ENCODE measurements around the gene ASCC1.

The ASCC1 gene

GRCh38 chr10:72069751-72070526 lies 146.1 kb downstream of the ASCC1 start:
- 86 to 91% methylated on average over 7 of the region's 7 CpGs for WGBS, 2 experiments (ENCODE audit: insufficient coverage in 2 of 2)
- Histone ChIP-seq H3K4me3 (ENCODE audit: extremely low read depth, insufficient read depth, low read length, poor library complexity, severe bottlenecking) (no peak overlapping the region), H3K27ac (ENCODE audit: low read depth, low read length, severe bottlenecking) (no peak overlapping the region), H3K36me3 (ENCODE audit: control insufficient read depth, insufficient read depth, low read length) (no peaks in the 10 kb centered on the region), H3K9me3 (ENCODE audit: control insufficient read depth, low read length) (no peaks in the 10 kb centered on the region), H3K4me1 (ENCODE audit: control insufficient read depth, insufficient read depth, low read length, poor library complexity, severe bottlenecking) (no peaks in the 10 kb centered on the region)

- H3K27ac ChIP-seq (ENCODE audit: low read depth, low read length, severe bottlenecking): no peak overlapping the region
- no peaks in the 10 kb centered on the region for H3K9me3 ChIP-seq (ENCODE audit: control insufficient read depth, low read length)
- H3K4me3 ChIP-seq (ENCODE audit: extremely low read depth, insufficient read depth, low read length, poor library complexity, severe bottlenecking): no peak overlapping the region
- H3K36me3 ChIP-seq (ENCODE audit: control insufficient read depth, insufficient read depth, low read length): no peaks in the 10 kb centered on the region
- H3K4me1 ChIP-seq (ENCODE audit: control insufficient read depth, insufficient read depth, low read length, poor library complexity, severe bottlenecking): no peaks in the 10 kb centered on the region
- 65 to 67% methylated on average over 12 of the region's 12 CpGs for WGBS, 2 experiments (ENCODE audit: insufficient coverage in 2 of 2)
Observed at GRCh38 chr10:72068901-72069446, 147.1 kb downstream of the ASCC1 start.

DNA sequence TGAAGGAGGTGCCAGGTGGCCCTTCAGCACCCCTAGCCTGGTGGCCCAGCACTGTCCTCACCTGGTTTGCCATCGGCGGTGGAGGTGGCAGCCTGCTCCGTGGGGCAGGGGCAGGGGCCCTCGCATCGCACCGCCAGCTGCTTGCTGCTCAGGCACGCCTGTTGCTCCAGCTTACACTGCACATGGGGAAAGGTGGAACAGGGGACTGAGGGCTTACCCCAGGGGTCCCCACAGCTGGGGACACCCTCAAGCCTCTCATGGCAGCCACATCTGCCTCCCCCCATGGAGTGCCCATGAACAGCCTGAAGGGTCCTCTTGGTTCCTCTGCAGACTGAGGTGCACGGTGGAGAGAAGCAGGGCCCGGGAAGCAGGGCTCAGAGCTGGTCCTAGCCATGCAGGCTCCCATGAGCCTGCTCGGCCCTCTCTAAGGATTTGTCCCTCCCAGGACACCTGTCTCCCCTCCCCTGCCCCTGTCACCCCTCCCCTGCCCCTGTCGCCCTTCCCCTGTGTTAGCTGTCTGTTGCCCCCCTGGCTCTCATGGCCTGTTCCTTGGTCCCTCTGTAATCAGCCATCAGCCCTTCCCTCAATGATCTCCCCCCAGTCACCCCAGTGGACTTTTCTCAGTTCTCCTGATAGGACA lies 147.8 kb downstream of the ASCC1 start:
- 95 to 98% methylated on average over 5 to 11 of the region's 11 CpGs for WGBS, 2 experiments (ENCODE audit: insufficient coverage in 2 of 2)
- no peaks in the 10 kb centered on the region for H3K4me1 ChIP-seq (ENCODE audit: control insufficient read depth, insufficient read depth, low read length, poor library complexity, severe bottlenecking)

DNA sequence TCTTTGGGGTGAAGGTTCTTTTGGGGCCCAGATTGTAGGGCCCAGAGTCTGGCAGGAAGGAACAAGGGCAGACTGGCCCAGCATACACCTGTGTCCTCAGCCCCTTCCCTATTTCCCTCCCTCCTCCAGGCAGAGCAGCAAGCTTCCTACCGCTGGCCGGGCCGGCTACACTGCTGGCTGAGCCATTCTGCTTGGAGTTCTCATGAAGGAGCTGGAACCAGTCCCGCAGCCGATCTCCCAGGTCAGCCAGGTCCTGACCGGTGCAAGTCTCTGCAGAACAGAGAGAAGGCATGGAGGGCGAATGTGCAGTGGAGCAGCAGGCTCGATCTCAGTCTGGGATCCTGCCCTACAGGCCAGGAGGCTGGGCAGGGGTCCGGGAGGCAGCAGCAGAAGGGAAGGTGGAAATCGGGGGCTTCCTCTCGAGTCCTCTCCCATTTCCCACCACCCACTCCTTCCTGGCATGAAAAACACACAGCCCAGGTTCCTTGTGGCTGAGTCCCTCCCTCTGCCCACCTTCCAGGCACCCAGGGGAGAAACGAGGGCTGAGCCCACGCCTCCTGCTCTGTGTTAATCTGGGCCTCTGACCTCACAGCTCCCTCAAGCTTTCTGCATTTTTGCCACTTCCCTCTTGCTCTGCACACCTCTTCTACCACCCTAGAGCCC lies 148.5 kb downstream of the ASCC1 start:
- H3K4me3 ChIP-seq (ENCODE audit: extremely low read depth, insufficient read depth, low read length, poor library complexity, severe bottlenecking): no peak overlapping the region
- no peak overlapping the region for H3K27ac ChIP-seq (ENCODE audit: low read depth, low read length, severe bottlenecking)
- 89 to 92% methylated on average over 9 to 12 of the region's 13 CpGs for WGBS, 2 experiments (ENCODE audit: insufficient coverage in 2 of 2)
- no peaks in the 10 kb centered on the region for H3K4me1 ChIP-seq (ENCODE audit: control insufficient read depth, insufficient read depth, low read length, poor library complexity, severe bottlenecking)
- no peaks in the 10 kb centered on the region for H3K36me3 ChIP-seq (ENCODE audit: control insufficient read depth, insufficient read depth, low read length)
- H3K9me3 ChIP-seq (ENCODE audit: control insufficient read depth, low read length): no peaks in the 10 kb centered on the region

More for the DNA sequence above, 147.8 kb downstream of the ASCC1 start:
- no peak overlapping the region for H3K27ac ChIP-seq (ENCODE audit: low read depth, low read length, severe bottlenecking)
- H3K4me3 ChIP-seq (ENCODE audit: extremely low read depth, insufficient read depth, low read length, poor library complexity, severe bottlenecking): no peak overlapping the region
- H3K36me3 ChIP-seq (ENCODE audit: control insufficient read depth, insufficient read depth, low read length): no peaks in the 10 kb centered on the region
- no peaks in the 10 kb centered on the region for H3K9me3 ChIP-seq (ENCODE audit: control insufficient read depth, low read length)

DNA sequence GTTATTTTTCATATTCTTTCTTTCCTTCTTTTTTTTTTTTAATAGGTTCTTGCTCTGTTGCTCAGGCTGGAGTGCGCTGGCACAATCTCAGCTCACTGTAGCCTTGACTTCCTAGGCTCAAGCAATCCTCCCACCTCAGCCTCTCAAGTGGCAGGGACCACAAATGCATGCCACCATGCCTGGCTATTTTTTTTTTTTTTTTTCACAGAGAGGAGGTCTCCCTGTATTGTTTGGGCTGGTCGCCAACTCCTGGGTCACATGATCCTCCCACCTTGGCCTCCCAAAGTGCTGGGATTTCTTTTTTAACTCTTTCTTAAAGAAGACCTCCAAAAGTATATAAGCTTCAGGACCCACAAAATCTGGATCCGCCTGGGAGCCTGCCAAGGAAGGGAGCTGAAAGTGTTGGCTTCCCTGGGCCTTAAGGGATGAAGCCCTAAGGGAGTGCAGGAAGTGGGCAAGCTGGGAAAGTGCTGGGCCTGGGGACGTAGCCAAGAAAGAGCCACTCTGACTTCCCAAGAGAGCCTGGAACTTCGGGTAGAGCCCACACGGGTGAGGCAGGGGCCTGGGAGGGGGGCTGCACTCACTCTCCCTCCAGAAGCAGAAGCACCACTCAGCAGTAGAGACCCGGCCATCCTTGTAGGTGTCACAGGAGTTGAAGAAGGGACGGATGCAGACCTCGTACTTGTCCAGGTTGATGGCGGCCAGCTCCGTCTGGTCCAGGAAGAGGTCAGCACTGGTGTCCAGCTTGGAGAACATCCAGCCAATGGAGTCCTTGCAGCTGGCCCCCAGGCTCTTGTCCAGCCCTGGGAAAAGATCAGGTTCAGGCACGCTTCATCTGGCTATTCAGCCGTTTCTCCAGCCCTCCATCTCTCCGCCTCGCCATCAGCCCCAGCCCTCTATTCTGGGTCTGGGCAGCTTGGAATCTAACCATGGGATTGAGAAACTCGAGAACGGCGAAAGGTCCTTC lies 149.5 kb downstream of the ASCC1 start:
- Histone ChIP-seq H3K36me3 (ENCODE audit: control insufficient read depth, insufficient read depth, low read length) (no peaks in the 10 kb centered on the region), H3K27ac (ENCODE audit: low read depth, low read length, severe bottlenecking) (no peak overlapping the region), H3K9me3 (ENCODE audit: control insufficient read depth, low read length) (no peaks in the 10 kb centered on the region), H3K4me1 (ENCODE audit: control insufficient read depth, insufficient read depth, low read length, poor library complexity, severe bottlenecking) (no peaks in the 10 kb centered on the region), H3K4me3 (ENCODE audit: extremely low read depth, insufficient read depth, low read length, poor library complexity, severe bottlenecking) (no peak overlapping the region)
- WGBS, 2 experiments (ENCODE audit: insufficient coverage in 2 of 2): 88 to 92% methylated on average over 14 to 17 of the region's 18 CpGs

- H3K27ac ChIP-seq (ENCODE audit: low read depth, low read length, severe bottlenecking): no peak overlapping the region
- H3K4me3 ChIP-seq (ENCODE audit: extremely low read depth, insufficient read depth, low read length, poor library complexity, severe bottlenecking): no peak overlapping the region
- H3K36me3 ChIP-seq (ENCODE audit: control insufficient read depth, insufficient read depth, low read length): no peaks in the 10 kb centered on the region
- no peaks in the 10 kb centered on the region for H3K9me3 ChIP-seq (ENCODE audit: control insufficient read depth, low read length)
- peaks cover 4% of the 10 kb centered on the region for H3K4me1 ChIP-seq (ENCODE audit: control insufficient read depth, insufficient read depth, low read length, poor library complexity, severe bottlenecking)
- WGBS, 2 experiments (ENCODE audit: insufficient coverage in 2 of 2): 95% methylated on average over 12 of the region's 13 CpGs
Observed at GRCh38 chr10:72065439-72066025, 150.5 kb downstream of the ASCC1 start.

DNA sequence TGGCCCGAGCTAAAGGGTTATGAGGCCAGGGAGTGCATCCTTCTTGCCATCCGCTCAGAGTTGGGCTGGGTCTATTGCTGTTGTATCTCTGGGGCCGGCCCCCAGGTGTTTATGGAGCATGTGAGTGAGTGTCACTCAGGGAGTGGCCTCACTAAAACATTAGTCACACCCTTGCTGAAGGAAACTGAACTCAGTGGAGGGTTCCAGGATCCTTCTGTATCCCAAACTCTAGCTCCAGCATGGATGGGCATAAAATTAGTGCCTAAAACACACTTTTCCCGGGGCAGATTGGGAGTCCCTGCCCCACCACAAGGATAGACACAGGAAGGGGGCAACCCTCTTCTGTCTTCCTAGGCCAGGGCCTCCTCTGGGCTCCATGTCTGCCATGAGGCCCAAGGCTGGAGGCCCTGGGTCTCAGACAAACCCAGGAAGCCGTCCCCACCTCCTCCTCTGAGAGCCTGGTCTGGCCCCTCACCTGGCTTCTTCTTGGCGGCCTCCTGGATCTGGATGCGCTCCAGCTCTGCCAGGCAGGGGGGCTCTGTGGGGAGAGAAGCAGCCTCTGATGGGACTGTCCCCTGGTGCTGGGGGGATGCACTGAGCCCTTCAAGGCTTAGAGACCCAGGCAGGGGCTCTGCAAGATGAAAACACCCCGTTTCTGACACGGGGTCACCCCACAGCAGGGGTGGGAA lies 152.2 kb downstream of the ASCC1 start:
- WGBS, 2 experiments (ENCODE audit: insufficient coverage in 2 of 2): 64 to 80% methylated on average over 4 to 6 of the region's 9 CpGs
- no peaks in the 10 kb centered on the region for H3K36me3 ChIP-seq (ENCODE audit: control insufficient read depth, insufficient read depth, low read length)
- H3K27ac ChIP-seq (ENCODE audit: low read depth, low read length, severe bottlenecking): no peak overlapping the region
- no peaks in the 10 kb centered on the region for H3K9me3 ChIP-seq (ENCODE audit: control insufficient read depth, low read length)
- no peak overlapping the region for H3K4me3 ChIP-seq (ENCODE audit: extremely low read depth, insufficient read depth, low read length, poor library complexity, severe bottlenecking)
- H3K4me1 ChIP-seq (ENCODE audit: control insufficient read depth, insufficient read depth, low read length, poor library complexity, severe bottlenecking): peaks cover 12% of the 10 kb centered on the region

GRCh38 chr10:72062832-72063702 lies 153.0 kb downstream of the ASCC1 start:
- WGBS, 2 experiments (ENCODE audit: insufficient coverage in 2 of 2): 92 to 94% methylated on average over 19 to 25 of the region's 29 CpGs
- Histone ChIP-seq H3K4me1 (ENCODE audit: control insufficient read depth, insufficient read depth, low read length, poor library complexity, severe bottlenecking) (peaks cover 12% of the 10 kb centered on the region), H3K36me3 (ENCODE audit: control insufficient read depth, insufficient read depth, low read length) (no peaks in the 10 kb centered on the region), H3K9me3 (ENCODE audit: control insufficient read depth, low read length) (no peaks in the 10 kb centered on the region), H3K27ac (ENCODE audit: low read depth, low read length, severe bottlenecking) (no peak overlapping the region), H3K4me3 (ENCODE audit: extremely low read depth, insufficient read depth, low read length, poor library complexity, severe bottlenecking) (no peak overlapping the region)

- Histone ChIP-seq H3K4me3 (ENCODE audit: extremely low read depth, insufficient read depth, low read length, poor library complexity, severe bottlenecking) (no peak overlapping the region), H3K27ac (ENCODE audit: low read depth, low read length, severe bottlenecking) (no peak overlapping the region), H3K9me3 (ENCODE audit: control insufficient read depth, low read length) (no peaks in the 10 kb centered on the region), H3K4me1 (ENCODE audit: control insufficient read depth, insufficient read depth, low read length, poor library complexity, severe bottlenecking) (peaks cover 12% of the 10 kb centered on the region), H3K36me3 (ENCODE audit: control insufficient read depth, insufficient read depth, low read length) (no peaks in the 10 kb centered on the region)
- WGBS, 2 experiments (ENCODE audit: insufficient coverage in 2 of 2): 91 to 93% methylated on average over 9 to 10 of the region's 10 CpGs
Observed at GRCh38 chr10:72062382-72062781, 153.7 kb downstream of the ASCC1 start.

Measured in mesodermal cell (in vitro differentiated cells).